Fibroblast of peridontal ligament (primary cell): ENCODE results near the gene PDE1A.

Experiments
- DNase-seq: peaks from one replicate; pipeline ENCODE4 v3.0.0-alpha.2; 2010; ENCODE audit errors: extremely low read depth

PDE1A gene

DNA sequence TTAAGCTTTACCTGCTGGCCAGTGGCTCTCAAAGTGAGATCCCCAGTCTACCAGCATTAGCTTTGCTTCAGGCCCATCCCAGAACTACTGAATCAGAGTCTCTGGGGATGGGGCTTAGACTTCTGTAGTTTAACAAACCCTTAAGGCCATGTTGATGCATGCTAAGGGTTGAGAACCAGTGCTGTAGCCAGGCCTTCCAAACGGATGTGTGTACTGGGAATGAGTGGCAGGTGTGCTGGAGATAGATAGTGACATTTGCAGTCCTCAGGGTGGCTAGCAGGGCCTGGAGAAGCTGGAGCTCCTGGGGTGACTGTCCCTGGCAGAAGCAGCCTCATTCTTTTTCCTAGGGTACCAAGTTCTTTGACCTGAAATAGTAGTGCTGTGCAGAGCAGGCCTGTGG, 292.6 kb downstream of the PDE1A start:
- no peak for DNase-seq

DNA sequence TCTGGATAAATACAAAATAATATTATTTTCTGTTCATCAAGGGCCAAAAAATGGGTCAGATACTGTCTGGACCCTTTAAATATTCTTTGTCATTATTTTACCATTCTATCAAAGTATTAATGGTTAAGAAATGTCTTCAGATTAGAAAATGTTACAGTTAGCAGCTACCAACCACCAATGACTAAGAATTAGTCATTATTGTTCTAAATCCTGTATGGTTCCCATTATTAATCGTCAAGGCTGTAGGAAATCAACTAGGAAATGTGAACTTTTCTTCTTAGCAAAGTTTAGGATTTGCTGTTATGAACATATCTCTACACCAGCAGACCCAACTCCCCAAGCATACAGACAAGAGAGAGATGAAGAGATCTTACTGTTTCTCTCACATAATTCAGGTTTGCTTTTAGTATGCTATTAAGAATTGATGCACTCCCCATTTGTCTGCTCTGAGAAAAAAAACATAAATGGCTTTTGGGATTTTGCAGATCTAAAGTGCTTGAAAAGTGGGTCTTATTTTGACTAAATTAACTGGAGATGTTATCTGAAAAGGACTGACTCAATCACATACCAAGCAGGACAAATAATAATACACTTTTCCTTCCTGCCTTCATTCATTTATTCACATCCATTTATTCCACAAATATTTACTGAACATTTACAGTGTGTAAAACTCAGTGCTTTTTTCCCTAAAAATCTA, 293.5 kb downstream of the PDE1A start:
- no peak for DNase-seq

DNA sequence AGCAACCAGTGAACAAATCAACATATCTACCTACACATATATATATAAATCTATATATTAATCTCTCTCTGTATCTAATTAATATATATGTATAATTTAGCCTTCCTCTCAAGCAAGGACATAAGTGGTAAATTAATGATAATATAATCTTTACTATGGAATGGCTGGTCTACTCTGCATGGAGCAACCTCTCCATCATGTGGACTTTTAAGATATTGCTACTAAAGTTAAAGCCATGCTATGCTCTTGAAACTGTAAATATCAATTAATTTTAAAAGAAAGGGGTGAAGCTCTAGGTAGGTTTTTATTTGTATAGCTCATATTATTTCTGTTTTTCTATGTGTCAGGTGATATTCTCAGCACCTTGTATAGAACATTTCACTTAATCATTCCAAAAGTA, 294.2 kb downstream of the PDE1A start:
- DNase-seq, result peak; percentile 62

DNA sequence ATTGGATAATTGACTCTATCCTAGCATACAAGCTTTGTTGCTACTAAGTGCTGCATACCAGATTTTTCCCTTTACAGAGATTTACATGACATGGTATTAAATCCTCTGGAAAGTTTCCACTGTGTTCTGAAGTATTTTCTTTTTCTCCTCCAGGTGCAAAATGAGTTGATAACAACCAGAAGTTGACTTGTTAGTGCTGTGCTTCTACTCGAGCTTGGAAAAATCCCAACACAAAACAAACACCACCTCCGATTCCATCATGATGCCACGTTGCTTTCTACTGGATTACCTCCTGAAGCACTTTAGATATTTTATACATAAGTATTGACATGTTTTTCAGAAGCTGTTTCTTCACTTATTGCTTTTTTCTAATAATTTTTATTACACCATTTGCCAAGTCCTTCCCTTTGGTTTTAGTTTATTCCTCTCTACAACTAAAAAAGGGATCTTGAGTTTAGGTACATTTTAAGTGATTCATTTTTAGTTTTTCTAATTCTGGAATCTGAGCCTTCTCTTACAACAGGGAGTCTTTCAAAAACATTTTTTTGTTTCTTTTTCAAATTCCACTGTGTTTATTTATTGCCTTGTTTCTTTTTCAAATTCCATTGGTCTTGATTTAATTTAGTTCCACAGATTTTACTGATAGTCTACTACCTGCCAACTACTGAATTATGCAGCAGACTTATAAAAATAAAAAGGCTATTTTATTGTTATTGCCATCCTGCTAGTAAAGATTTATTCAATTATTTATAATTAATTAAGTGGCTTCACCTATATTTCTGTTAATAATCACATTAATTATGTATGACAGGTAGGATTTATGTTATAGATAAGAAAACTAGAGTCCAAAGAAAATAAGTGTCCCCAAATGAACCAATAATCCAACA, 297.8 kb downstream of the PDE1A start:
- DNase-seq, result peak; percentile 33

DNA sequence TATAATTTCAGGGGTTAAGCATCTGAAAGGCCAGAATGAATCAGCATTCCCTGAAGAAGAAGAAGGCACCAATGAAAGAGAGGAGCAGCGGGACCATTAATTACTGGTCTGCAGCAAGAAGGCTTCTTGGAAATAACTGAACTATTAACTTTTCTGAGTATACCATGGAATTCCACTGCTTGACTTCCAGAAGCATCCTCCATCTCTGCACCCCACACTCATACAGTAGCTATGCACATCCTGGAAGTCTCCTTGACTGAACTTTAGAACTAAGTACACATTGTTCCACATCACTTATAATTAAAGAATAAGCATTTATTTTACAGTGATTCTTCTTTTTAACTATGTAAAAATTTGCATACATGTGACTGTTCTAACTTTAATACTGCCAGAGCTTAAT, 309.6 kb downstream of the PDE1A start:
- DNase-seq, result no peak

DNA sequence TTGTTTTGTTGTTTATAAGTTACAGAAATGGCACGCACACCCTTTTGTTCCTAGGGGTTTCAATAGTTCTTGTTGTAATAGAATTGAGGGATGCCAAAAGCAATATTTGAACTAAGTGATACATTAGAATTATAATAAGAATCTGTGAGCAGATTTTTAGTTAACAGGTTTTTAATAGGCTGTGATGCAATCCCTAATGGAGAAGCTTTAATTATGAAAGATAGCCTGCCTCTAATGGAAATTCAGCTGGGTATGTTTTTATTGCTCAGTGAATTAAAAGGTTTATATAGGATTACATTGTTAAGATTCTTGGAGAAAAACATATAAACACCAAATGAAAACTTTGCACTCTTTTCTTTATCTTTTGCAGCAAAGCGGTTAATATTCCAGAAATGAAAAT, 310.1 kb downstream of the PDE1A start:
- DNase-seq, result no peak

DNA sequence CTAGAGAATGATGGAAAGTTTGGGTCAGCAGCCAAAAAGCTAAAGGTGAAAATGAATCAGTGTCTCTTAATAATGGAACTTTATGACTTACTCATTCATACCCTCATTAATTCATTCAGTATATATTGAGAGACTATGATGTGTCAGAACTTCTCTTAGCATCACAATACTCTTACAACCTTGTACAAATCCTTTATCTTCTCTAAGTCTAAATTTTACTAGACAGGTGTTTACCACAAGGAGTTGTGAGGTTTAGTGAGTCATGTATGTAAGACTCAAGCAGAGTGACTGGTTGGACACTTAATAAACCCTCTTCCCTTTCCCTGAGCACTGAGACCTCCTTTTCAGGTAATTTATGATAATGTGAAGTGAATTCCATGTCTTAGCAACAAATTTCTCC, 311.6 kb downstream of the PDE1A start:
- no peak for DNase-seq

DNA sequence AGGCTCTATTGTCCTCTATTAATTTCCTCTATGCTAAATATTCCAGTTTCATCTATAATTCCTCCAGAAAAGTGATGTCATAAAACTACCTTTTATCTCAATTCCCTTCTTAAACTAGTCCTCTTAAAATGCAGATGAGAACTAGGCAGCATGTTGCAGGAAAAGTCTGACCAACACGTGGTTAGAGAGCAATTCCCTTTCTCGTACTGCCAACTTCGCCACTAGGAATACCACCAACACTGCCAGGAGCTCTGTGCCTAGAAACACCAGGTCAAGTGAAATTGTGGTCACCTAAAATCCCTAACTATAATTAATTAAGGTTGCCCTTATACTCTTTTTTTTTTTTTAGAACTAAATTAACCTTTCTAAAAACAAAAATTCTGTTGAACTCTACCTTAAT, 313.5 kb downstream of the PDE1A start:
- no peak for DNase-seq

DNA sequence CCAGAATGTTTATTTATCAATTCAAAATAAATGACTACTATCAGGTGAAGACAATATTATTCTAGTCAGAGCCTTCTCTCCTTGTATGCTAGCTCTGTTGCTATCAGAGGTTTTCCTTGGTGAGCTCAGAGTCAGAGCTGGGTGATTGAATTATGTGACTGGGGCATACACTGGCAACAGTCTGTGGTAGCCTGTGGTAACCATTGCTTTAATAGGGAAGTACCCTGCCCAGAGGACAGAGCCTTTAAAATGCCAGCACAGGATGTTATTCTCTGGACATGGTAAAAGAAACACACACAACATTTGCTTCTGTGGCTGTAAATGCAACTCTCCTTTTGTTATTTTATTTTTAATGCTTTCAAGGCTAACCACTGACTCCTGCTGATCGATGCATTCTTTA, 316.5 kb downstream of the PDE1A start:
- DNase-seq, result no peak

DNA sequence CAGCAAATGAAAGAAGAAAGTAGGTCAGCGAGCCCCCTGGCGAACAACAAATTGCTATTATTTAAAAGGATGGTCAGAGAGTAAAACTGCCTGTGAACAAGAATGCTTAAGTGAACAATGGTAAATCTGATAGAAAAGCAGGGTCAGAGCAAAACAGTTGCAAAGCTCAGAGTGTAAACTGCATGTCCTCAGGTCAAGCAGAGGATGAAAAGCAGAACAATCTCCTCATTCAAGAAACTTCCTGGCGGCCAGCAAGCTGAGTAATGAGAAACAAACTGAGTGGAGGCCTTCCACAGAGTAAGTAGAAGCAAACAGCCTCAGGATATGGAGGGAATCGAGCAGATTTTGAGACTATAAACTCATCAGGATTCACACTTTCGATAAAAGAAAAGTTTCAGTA, 323.3 kb downstream of the PDE1A start:
- DNase-seq, result no peak

DNA sequence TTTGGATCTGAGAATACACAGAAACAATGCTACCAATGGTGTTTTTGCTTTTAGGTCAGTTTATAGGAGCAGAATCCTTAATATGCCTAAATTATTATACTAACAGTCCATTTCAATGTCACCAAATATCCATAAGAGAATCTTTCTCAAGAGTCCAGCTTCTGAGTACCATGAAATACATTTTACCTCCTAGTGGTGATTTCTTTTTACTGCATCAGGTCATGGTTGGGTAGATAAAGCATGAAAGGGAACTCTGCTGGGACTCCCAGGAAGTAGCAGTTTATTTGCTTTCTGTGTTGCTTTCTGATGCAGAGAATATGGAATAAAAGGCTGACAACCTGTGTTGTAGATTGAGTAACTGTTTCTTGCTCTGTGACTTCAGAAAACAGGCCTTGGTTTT, 325.6 kb downstream of the PDE1A start:
- no peak for DNase-seq

DNA sequence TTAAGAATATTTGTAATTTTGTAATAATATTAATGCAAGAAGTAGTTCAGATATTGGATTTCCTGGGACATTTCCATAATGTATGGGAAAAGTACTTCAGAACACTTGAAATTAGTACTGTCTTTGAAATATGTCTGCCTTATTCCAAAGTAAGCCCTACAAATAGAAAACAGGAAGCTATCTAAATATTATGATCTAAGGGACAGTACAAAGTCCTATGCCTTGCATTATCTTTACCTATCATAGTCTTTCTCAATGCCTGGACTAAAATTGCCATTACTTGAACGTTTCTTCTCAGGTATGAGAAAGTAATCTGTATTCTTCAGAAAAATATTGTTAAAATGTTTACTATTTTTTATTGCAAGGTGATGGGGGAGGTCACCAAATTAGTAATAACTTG, 328.2 kb downstream of the PDE1A start:
- no peak for DNase-seq

DNA sequence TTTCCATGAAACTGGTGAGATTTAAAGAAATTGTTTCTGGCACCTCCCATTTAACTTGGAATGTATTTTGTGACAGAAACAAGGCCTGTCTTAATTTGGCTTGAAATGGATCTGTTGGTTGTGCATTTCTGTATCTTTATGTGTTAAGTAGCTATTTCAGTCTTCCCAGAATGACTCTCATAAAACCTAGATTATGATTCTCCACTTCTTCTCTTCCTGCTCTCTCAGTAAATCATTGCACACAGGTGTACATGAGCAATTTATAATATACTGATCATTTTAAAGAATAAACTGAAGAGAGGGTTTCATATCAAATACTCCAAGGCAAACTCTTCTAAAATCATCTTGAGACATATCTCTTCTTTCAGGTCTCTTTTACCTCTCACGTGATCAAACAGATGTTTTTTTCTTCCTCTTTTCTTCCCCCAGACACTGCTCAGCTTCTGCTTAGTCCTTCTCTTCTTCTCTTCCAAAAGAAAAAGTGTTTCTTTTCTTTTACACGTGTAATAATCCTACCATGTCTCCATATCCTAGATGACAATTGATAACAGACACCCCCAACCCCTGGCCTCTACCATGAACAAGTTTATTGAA, 329.2 kb downstream of the PDE1A start:
- no peak for DNase-seq

DNA sequence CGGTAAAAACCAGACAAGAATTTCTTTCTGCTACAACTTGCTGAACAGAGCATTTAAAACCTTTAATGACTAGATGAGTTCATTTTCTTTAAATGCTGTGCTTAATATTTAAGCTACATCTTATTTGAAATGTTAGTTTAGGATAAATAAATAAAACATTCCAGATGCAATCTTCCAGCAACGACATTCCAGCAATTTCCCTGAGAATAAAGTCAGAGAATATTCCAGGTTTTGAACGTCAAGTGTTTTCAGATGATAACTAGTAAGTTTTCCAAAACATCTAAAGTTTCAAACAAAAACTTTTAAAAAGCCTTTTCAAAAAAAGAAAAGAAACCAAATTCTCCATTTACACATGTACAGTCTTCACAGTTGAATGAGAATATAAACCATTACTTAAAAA, 336.4 kb downstream of the PDE1A start:
- DNase-seq, result peak; percentile 22
